ENCODE data around the gene ICAM1. TPM values are rescaled to one million over a fixed set of nuclear protein-coding genes. Genes with fewer than 3 reads are reported as not detected.

The ICAM1 gene
- total RNA-seq: 1 to 10 TPM; 8.0 to 9.0 TPM

GRCh38 chr19:10270616-10271394 is at the start of gene ICAM1:
Gene ICAM1 (plus strand): TSS chr19:10271120. CDS start chr19:10271160, 40 bp downstream.
- DNase-seq: peak; percentile 77
- POLR2A ChIA-PET: interaction anchor here (0.6 to 1.0 kb wide), 6 partner anchors 11 to 118 kb away, joined by 3 to 9 read pairs (median 4); partner anchors contain the start of genes DNMT1, ICAM4 and TYK2
- peak within 1 kb of the TSS; percentile 90 for H3K27ac Mint-ChIP-seq
- no peaks in the 10 kb centered on the region for H3K27me3 Mint-ChIP-seq
- H3K4me3 Mint-ChIP-seq: peak within 1 kb of the TSS; percentile 75
- H3K4me1 Mint-ChIP-seq: peaks cover 32% of the 10 kb centered on the region
- CTCF ChIA-PET: interaction anchor here (0.7 to 6.3 kb wide), 22 partner anchors 9 to 168 kb away, joined by 3 to 93 read pairs (median 6); partner anchors contain the start of genes CDC37, ICAM4, ICAM5 and PDE4A
- H3K9me3 Mint-ChIP-seq: no peaks in the 10 kb centered on the region
- H3K36me3 Mint-ChIP-seq (ENCODE audit: low read depth): peaks cover 4% of the 10 kb centered on the region

GRCh38 chr19:10222201-10222890 is 48.6 kb upstream of the ICAM1 start:
- H3K27me3 Mint-ChIP-seq: no peaks in the 10 kb centered on the region
- H3K4me1 Mint-ChIP-seq: peaks cover 3% of the 10 kb centered on the region
- H3K4me3 Mint-ChIP-seq: no peak overlapping the region
- DNase-seq: no peak
- no peak overlapping the region for H3K27ac Mint-ChIP-seq
- ChIA-PET CTCF (interaction anchor here (0.6 to 2.8 kb wide), 4 partner anchors 9 to 40 kb away, joined by 3 to 10 read pairs (median 4); no protein-coding TSS in a partner anchor), POLR2A (interaction anchor here (0.6 kb wide), 1 partner anchor 15 kb away, joined by 3 read pairs; no protein-coding TSS in a partner anchor)
- no peaks in the 10 kb centered on the region for H3K9me3 Mint-ChIP-seq
- no peaks in the 10 kb centered on the region for H3K36me3 Mint-ChIP-seq (ENCODE audit: low read depth)

GRCh38 chr19:10223488-10224213 is 47.3 kb upstream of the ICAM1 start:
- ChIA-PET POLR2A (no interaction called here), CTCF (interaction anchor here (0.6 to 2.8 kb wide), 5 partner anchors 10 to 168 kb away, joined by 3 to 10 read pairs (median 4); no protein-coding TSS in a partner anchor)
- Mint-ChIP-seq H3K27me3 (no peaks in the 10 kb centered on the region), H3K4me1 (peaks cover 4% of the 10 kb centered on the region), H3K27ac (no peak overlapping the region), H3K4me3 (no peak overlapping the region), H3K36me3 (ENCODE audit: low read depth) (no peaks in the 10 kb centered on the region), H3K9me3 (no peaks in the 10 kb centered on the region)
- DNase-seq: no peak

GRCh38 chr19:10224337-10224736 is 46.6 kb upstream of the ICAM1 start:
- Mint-ChIP-seq H3K9me3 (no peaks in the 10 kb centered on the region), H3K36me3 (ENCODE audit: low read depth) (no peaks in the 10 kb centered on the region), H3K27me3 (no peaks in the 10 kb centered on the region), H3K4me1 (peaks cover 4% of the 10 kb centered on the region), H3K4me3 (no peak overlapping the region), H3K27ac (no peak overlapping the region)
- no peak for DNase-seq
- ChIA-PET POLR2A (no interaction called here), CTCF (no interaction called here)

GRCh38 chr19:10226021-10226375 is 44.9 kb upstream of the ICAM1 start:
- Mint-ChIP-seq H3K27me3 (no peaks in the 10 kb centered on the region), H3K36me3 (ENCODE audit: low read depth) (no peaks in the 10 kb centered on the region), H3K27ac (no peak overlapping the region), H3K4me3 (no peak overlapping the region), H3K9me3 (no peaks in the 10 kb centered on the region), H3K4me1 (peaks cover 11% of the 10 kb centered on the region)
- no peak for DNase-seq
- ChIA-PET CTCF (interaction anchor here (0.5 to 5.5 kb wide), 6 partner anchors 10 to 285 kb away, joined by 3 to 18 read pairs (median 4); partner anchors contain the start of genes CDC37 and EIF3G), POLR2A (no interaction called here)

- H3K27ac Mint-ChIP-seq: no peak overlapping the region
Measured at GRCh38 chr19:10226376-10227025, 44.4 kb upstream of the ICAM1 start.

GRCh38 chr19:10227026-10227971 is 43.6 kb upstream of the ICAM1 start:
- Mint-ChIP-seq H3K36me3 (ENCODE audit: low read depth) (no peaks in the 10 kb centered on the region), H3K4me1 (peaks cover 13% of the 10 kb centered on the region), H3K4me3 (no peak overlapping the region), H3K27ac (no peak overlapping the region), H3K9me3 (no peaks in the 10 kb centered on the region), H3K27me3 (no peaks in the 10 kb centered on the region)
- no peak for DNase-seq
- ChIA-PET CTCF (interaction anchor here (0.6 to 5.5 kb wide), 8 partner anchors 8 to 107 kb away, joined by 3 to 18 read pairs (median 3); no protein-coding TSS in a partner anchor), POLR2A (no interaction called here)

More at GRCh38 chr19:10226376-10227025, 44.4 kb upstream of the ICAM1 start:
- H3K9me3 Mint-ChIP-seq: no peaks in the 10 kb centered on the region
- ChIA-PET POLR2A (no interaction called here), CTCF (interaction anchor here (0.5 to 5.5 kb wide), 10 partner anchors 7 to 285 kb away, joined by 3 to 18 read pairs (median 3); partner anchors contain the start of gene EIF3G)
- peaks cover 11% of the 10 kb centered on the region for H3K4me1 Mint-ChIP-seq
- no peak overlapping the region for H3K4me3 Mint-ChIP-seq
- no peaks in the 10 kb centered on the region for H3K27me3 Mint-ChIP-seq
- no peak for DNase-seq
- H3K36me3 Mint-ChIP-seq (ENCODE audit: low read depth): no peaks in the 10 kb centered on the region

- CTCF ChIA-PET: interaction anchor here (0.9 to 5.5 kb wide), 10 partner anchors 9 to 108 kb away, joined by 3 to 18 read pairs (median 3); no protein-coding TSS in a partner anchor
- Mint-ChIP-seq H3K27me3 (no peaks in the 10 kb centered on the region), H3K36me3 (ENCODE audit: low read depth) (no peaks in the 10 kb centered on the region), H3K27ac (no peak overlapping the region), H3K4me1 (peaks cover 13% of the 10 kb centered on the region), H3K9me3 (no peaks in the 10 kb centered on the region), H3K4me3 (no peak overlapping the region)
- POLR2A ChIA-PET: interaction anchor here (1.1 kb wide), 1 partner anchor 22 kb away, joined by 3 read pairs; no protein-coding TSS in a partner anchor
- no peak for DNase-seq
Measured at GRCh38 chr19:10228393-10228792, 42.5 kb upstream of the ICAM1 start.

GRCh38 chr19:10228920-10229319 is 42.0 kb upstream of the ICAM1 start:
- Mint-ChIP-seq H3K4me3 (peak overlapping the region; percentile 63), H3K36me3 (ENCODE audit: low read depth) (no peaks in the 10 kb centered on the region), H3K4me1 (peaks cover 13% of the 10 kb centered on the region), H3K9me3 (no peaks in the 10 kb centered on the region), H3K27me3 (no peaks in the 10 kb centered on the region), H3K27ac (peak overlapping the region; percentile 25)
- ChIA-PET CTCF (interaction anchor here (1.0 to 5.5 kb wide), 9 partner anchors 9 to 109 kb away, joined by 3 to 18 read pairs (median 3); no protein-coding TSS in a partner anchor), POLR2A (interaction anchor here (1.1 kb wide), 1 partner anchor 21 kb away, joined by 3 read pairs; no protein-coding TSS in a partner anchor)
- peak; percentile 57 for DNase-seq

GRCh38 chr19:10230173-10230860 is 40.6 kb upstream of the ICAM1 start:
- peak; percentile 56 for DNase-seq
- no peaks in the 10 kb centered on the region for H3K9me3 Mint-ChIP-seq
- POLR2A ChIA-PET: no interaction called here
- peak overlapping the region; percentile 84 for H3K4me3 Mint-ChIP-seq
- peaks cover 18% of the 10 kb centered on the region for H3K4me1 Mint-ChIP-seq
- CTCF ChIA-PET: interaction anchor here (1.6 to 5.5 kb wide), 2 partner anchors 20 to 28 kb away, joined by 6 to 18 read pairs; no protein-coding TSS in a partner anchor
- H3K27ac Mint-ChIP-seq: peak overlapping the region; percentile 83
- H3K36me3 Mint-ChIP-seq (ENCODE audit: low read depth): no peaks in the 10 kb centered on the region
- H3K27me3 Mint-ChIP-seq: no peaks in the 10 kb centered on the region
